IPS-NIHi11 (cell line): ENCODE data around the gene XRN2.
A peak's percentile ranks its signal among the peaks of the same experiment; 100 is the strongest.
"Not testable (repeated sequence)": the region's sequence is repeated elsewhere in the genome, so short reads cannot be mapped to it uniquely, and the experiment has no call there.

Experiments used
- DNase-seq: peaks from one replicate; pipeline ENCODE4 v3.0.0; 2012; ENCODE audit warnings: mixed read lengths, low spot score

The XRN2 gene

GRCh38 chr20:21423712-21424111 is 120.6 kb downstream of the XRN2 start:
- not testable (repeated sequence) for DNase-seq

- DNase-seq = no peak
Observed at GRCh38 chr20:21424846-21425245, 121.7 kb downstream of the XRN2 start.

GRCh38 chr20:21430020-21430419 is 126.9 kb downstream of the XRN2 start:
- no peak for DNase-seq

GRCh38 chr20:21432911-21433310 is 129.8 kb downstream of the XRN2 start:
- no peak for DNase-seq

- no peak for DNase-seq
Observed at GRCh38 chr20:21433329-21433890, 130.3 kb downstream of the XRN2 start.

- peak; percentile 20 for DNase-seq
Observed at GRCh38 chr20:21435576-21435975, 132.4 kb downstream of the XRN2 start.

GRCh38 chr20:21436205-21436604 is 133.1 kb downstream of the XRN2 start:
- no peak for DNase-seq

GRCh38 chr20:21437248-21437647 is 134.1 kb downstream of the XRN2 start:
- no peak for DNase-seq

GRCh38 chr20:21437816-21438215 is 134.7 kb downstream of the XRN2 start:
- DNase-seq = no peak
